D721Med (cell line): ENCODE data around the gene SORL1.

Experiments
- DNase-seq: peaks from one replicate; pipeline ENCODE4 v3.0.0; 2011; ENCODE audit warnings: low spot score; ENCODE audit not compliant: insufficient read length
- FAIRE-seq: peaks from 2 replicates; lab custom pipeline; 2011; peaks lifted over from hg19 to GRCh38; lab: Jason Lieb, UNC
- CTCF ChIP-seq: IDR thresholded peaks from 2 replicates; pipeline ENCODE4 v1.5.1; 2012; ENCODE audit warnings: mild to moderate bottlenecking, control low read depth; ENCODE audit not compliant: insufficient read depth; ENCODE audit errors: missing control alignments

SORL1 gene

GRCh38 chr11:121577106-121577848 lies 125.2 kb downstream of the SORL1 start:
- no peak for TF ChIP-seq CTCF
- DNase-seq (no peak), FAIRE-seq (no peak)

GRCh38 chr11:121578251-121578976 lies 126.3 kb downstream of the SORL1 start:
- no peak for TF ChIP-seq CTCF
- FAIRE-seq = no peak
- no peak for DNase-seq

- no peak for TF ChIP-seq CTCF
- no peak for FAIRE-seq
- DNase-seq = no peak
Observed at GRCh38 chr11:121580154-121580553, 128.0 kb downstream of the SORL1 start.

GRCh38 chr11:121581607-121582006 lies 129.5 kb downstream of the SORL1 start:
- no peak for TF ChIP-seq CTCF
- FAIRE-seq (no peak), DNase-seq (no peak)

- no peak for DNase-seq
- FAIRE-seq = no peak
- TF ChIP-seq CTCF = no peak
Observed at GRCh38 chr11:121582296-121582695, 130.2 kb downstream of the SORL1 start.

GRCh38 chr11:121583825-121584224 lies 131.7 kb downstream of the SORL1 start:
- no peak for TF ChIP-seq CTCF
- DNase-seq (no peak), FAIRE-seq (no peak)

GRCh38 chr11:121586750-121587149 lies 134.6 kb downstream of the SORL1 start:
- no peak for FAIRE-seq
- DNase-seq = no peak
- TF ChIP-seq CTCF = no peak
